Esophagus muscularis mucosa (tissue), 4 donors: ENCODE results near the gene OBSCN. TPM values are rescaled to one million over a fixed set of nuclear protein-coding genes. Genes with fewer than 3 reads are reported as not detected.

ENCODE experiments used
- DNase-seq: peaks from one replicate; pipeline ENCODE4 v3.0.0-alpha.2; 2017; ENCODE audit errors: extremely low spot score
- H3K27ac ChIP-seq, 4 donors: fragments of 200-600 bp; sonication (generic); replicated peaks in 1 of 4; 1 replicate in 3 of 4; 2 replicates in 1 of 4; pipeline ENCODE4 v1.5.1; 2016 to 2019; ENCODE audit warnings: mild to moderate bottlenecking in 1 of 4
- H3K27me3 ChIP-seq, 4 donors: fragments of 200-600 bp; sonication (generic); one replicate each; pipeline versions ENCODE4 v1.5.1 to v1.6.0; 2016 to 2019
- H3K36me3 ChIP-seq, 4 donors: fragments of 200-600 bp; sonication (generic); one replicate each; pipeline ENCODE4 v1.5.1; 2016 to 2019
- H3K4me1 ChIP-seq, 4 donors: fragments of 200-600 bp; sonication (generic); one replicate each; pipeline ENCODE4 v1.5.1; 2016 to 2019
- H3K4me3 ChIP-seq, 4 donors: fragments of 200-600 bp; sonication (generic); 1 replicate in 2 of 4; 2 replicates in 2 of 4; pipeline ENCODE4 v1.5.1; 2016 to 2019; ENCODE audit warnings: mild to moderate bottlenecking in 4 of 4, moderate library complexity in 1 of 4
- H3K9me3 ChIP-seq, 4 donors: fragments of 200-600 bp; sonication (generic); 1 replicate in 3 of 4; 2 replicates in 1 of 4; pipeline ENCODE4 v1.5.1; 2016 to 2019
- CTCF ChIP-seq, 3 experiments: fragments of 200-600 bp in 2 of 3; fragments of 450-650 bp in 1 of 3; sonication (generic) in 2 of 3; IDR thresholded peaks; one replicate each; pipeline ENCODE4 v1.5.1; 2017 to 2019; ENCODE audit warnings: antibody characterized with exemption in 3 of 3, mild to moderate bottlenecking in 2 of 3, moderate library complexity in 1 of 3
- EP300 ChIP-seq: sonication (generic); formaldehyde crosslinking; IDR thresholded peaks from one replicate; pipeline ENCODE4 v1.6.1; 2017; ENCODE audit warnings: antibody characterized with exemption
- POLR2A ChIP-seq: fragments of 450-650 bp; IDR thresholded peaks from one replicate; pipeline ENCODE4 v1.6.1; 2017; ENCODE audit warnings: antibody characterized with exemption, moderate library complexity, mild to moderate bottlenecking, low read depth
- POLR2AphosphoS5 ChIP-seq, 2 donors: sonication (generic); formaldehyde crosslinking; IDR thresholded peaks; one replicate each; pipeline ENCODE4 v1.6.1; 2017; ENCODE audit warnings: antibody characterized with exemption in 2 of 2
- WGBS: methylation state at CpG from one replicate; pipeline ENCODE4 v1.1.5; 2018; 5-methylcytosine and 5-hydroxymethylcytosine counted together
- intact Hi-C: fragments of 100-400 bp; cut with DNase I; formaldehyde crosslinking; loops from one replicate; pipeline ENCODE4 v1.15.1; 2023
- total RNA-seq, 4 donors: library from RNA; depleted of rRNA; stranded (reverse); fragments of >200 nt; gene quantifications; one replicate each; pipeline versions ENCODE4 v1.1.0 to v1.2.1, GENCODE V29; 2016

Gene OBSCN
- total RNA-seq, 4 donors from 2014 or later: 12.6 to 31.4 (median 17.8) TPM

- TF ChIP-seq CTCF (IDR thresholded peaks at IDR 0.05): no peak
- no peak for TF ChIP-seq POLR2AphosphoS5 (IDR thresholded peaks at IDR 0.05)
- TF ChIP-seq EP300: no peak
- TF ChIP-seq POLR2A: no peak
- intact Hi-C loops: no loop called here
- WGBS: 87% methylated on average over 10 of the region's 15 CpGs
- no peak for DNase-seq
- peaks cover 0 to 90% (median 28%) of the 10 kb centered on the region in 4 donors for H3K36me3 ChIP-seq
- no peaks in the 10 kb centered on the region for H3K9me3 ChIP-seq
- H3K4me1 ChIP-seq: peaks cover 0 to 6% (median 0%) of the 10 kb centered on the region in 4 donors
- peaks cover 0 to 12% (median 0%) of the 10 kb centered on the region in 4 donors for H3K27me3 ChIP-seq
- H3K27ac ChIP-seq: no peak overlapping the region
- H3K4me3 ChIP-seq: no peak overlapping the region
Measured at GRCh38 chr1:228318823-228319241, 111.0 kb downstream of the OBSCN start.

- peaks cover 0 to 5% (median 2%) of the 10 kb centered on the region in 4 donors for H3K9me3 ChIP-seq
- H3K4me1 ChIP-seq: peaks cover 0 to 6% (median 0%) of the 10 kb centered on the region in 4 donors
- peaks cover 0 to 6% (median 0%) of the 10 kb centered on the region in 4 donors for H3K27me3 ChIP-seq
- DNase-seq: no peak
- intact Hi-C loops: no loop called here
- no peak overlapping the region for H3K27ac ChIP-seq
- no peak overlapping the region for H3K4me3 ChIP-seq
- 87% methylated on average over 4 of the region's 4 CpGs for WGBS
- peaks cover 0 to 97% (median 30%) of the 10 kb centered on the region in 4 donors for H3K36me3 ChIP-seq
- TF ChIP-seq EP300 (no peak), POLR2A (no peak), CTCF (IDR thresholded peaks at IDR 0.05) (no peak), POLR2AphosphoS5 (IDR thresholded peaks at IDR 0.05) (no peak)
Measured at GRCh38 chr1:228319352-228320088, 111.7 kb downstream of the OBSCN start.

- Histone ChIP-seq H3K27ac (no peak overlapping the region), H3K27me3 (no peaks in the 10 kb centered on the region), H3K36me3 (peaks cover 0 to 100% (median 32%) of the 10 kb centered on the region in 4 donors), H3K9me3 (peaks cover 0 to 14% (median 10%) of the 10 kb centered on the region in 4 donors), H3K4me3 (no peak overlapping the region), H3K4me1 (peaks cover 0 to 6% (median 0%) of the 10 kb centered on the region in 4 donors)
- intact Hi-C loops: no loop called here
- TF ChIP-seq CTCF (IDR thresholded peaks at IDR 0.05) (no peak), POLR2AphosphoS5 (IDR thresholded peaks at IDR 0.05) (no peak), EP300 (no peak), POLR2A (no peak)
- no peak for DNase-seq
- 96% methylated on average over 3 of the region's 3 CpGs for WGBS
Measured at GRCh38 chr1:228320394-228320793, 112.5 kb downstream of the OBSCN start.

- Histone ChIP-seq H3K36me3 (peaks cover 0 to 97% (median 32%) of the 10 kb centered on the region in 4 donors), H3K27ac (no peak overlapping the region), H3K9me3 (peaks cover 0 to 17% (median 11%) of the 10 kb centered on the region in 4 donors), H3K27me3 (no peaks in the 10 kb centered on the region), H3K4me3 (no peak overlapping the region), H3K4me1 (no peaks in the 10 kb centered on the region)
- intact Hi-C loops: no loop called here
- no peak for DNase-seq
- TF ChIP-seq CTCF (IDR thresholded peaks at IDR 0.05): no peak
- TF ChIP-seq POLR2AphosphoS5 (IDR thresholded peaks at IDR 0.05): no peak
- no peak for TF ChIP-seq EP300
- TF ChIP-seq POLR2A: no peak
- WGBS: 93% methylated on average over 11 of the region's 11 CpGs
Measured at GRCh38 chr1:228321435-228321834, 113.6 kb downstream of the OBSCN start.
